CD4-positive, alpha-beta T cell treated with Interleukin-15 for 4 hours (primary cell): Measurements from ENCODE around the gene ING4.
"Not testable (repeated sequence)": the region's sequence is repeated elsewhere in the genome, so short reads cannot be mapped to it uniquely, and the experiment has no call there.

ENCODE experiments used
- DNase-seq: peaks from one replicate; pipeline ENCODE4 v3.0.0-alpha.2; 2020; ENCODE audit warnings: low spot score

The ING4 gene

DNA sequence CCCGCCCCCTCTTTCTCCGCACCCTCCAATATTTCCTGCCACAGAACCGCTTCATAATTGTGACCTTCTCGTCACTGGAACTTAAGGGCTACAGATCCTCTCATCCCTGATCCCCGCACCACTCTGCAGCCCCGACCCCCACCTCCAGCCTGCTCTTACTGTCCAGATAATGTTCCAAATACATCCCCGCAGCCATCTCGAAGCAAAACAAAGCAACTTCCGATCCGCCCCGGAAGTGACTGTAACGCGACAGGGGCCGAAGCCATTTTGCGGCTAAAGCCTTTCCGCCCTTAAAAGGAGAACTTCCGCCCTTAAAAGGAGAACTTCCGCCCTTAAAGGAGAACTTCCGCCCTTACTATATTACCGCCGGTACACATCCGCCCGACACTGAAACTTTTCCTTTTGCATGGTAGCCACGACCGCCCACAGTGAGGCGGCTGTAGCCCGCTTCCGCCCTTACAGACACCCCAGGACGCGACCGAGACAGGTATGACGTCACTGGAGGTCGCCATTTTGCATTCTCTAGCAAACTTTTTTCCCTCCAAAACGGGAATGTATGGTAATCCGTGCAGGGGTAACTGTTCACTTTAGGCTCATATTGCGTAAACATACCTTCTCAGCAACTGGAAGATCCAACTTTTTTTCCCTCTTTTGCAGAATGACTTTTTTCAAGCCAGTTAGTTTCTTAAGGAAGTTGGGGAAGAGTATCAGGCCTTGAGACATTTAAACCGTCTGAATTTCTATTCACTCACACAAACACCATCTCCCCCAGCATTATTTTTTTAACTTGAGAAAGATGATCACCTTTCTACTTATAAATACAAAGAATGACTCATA lies at the start of gene ING4:
Gene ING4, minus strand, starts transcription at position 214 of the 837 bp plus-strand sequence. Its CDS starts 18 bp downstream, at position 196.
- DNase-seq = peak; percentile 98

DNA sequence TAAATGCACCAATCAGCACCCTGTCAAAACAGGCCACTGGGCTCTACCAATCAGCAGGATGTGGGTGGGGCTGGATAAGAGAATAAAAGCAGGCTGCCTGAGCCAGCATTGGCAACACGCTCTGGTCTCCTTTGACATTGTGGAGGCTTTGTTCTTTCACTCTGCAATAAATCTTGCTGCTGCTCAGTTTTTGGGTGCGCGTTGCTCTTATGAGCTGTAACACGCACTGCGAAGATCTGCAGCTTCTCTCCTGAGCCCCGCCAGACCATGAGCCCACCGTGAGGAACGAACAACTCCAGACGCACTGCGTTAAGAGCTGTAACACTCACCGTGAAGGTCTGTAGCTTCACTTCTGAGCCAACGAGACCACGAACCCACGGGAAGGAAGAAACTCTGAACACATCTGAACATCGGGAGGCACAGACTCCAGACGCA lies 46.1 kb upstream of the ING4 start:
- DNase-seq = no peak

GRCh38 chr12:6708351-6708750 lies 45.4 kb upstream of the ING4 start:
- not testable (repeated sequence) for DNase-seq

GRCh38 chr12:6703631-6704030 lies 40.7 kb upstream of the ING4 start:
- no peak for DNase-seq

GRCh38 chr12:6701078-6701768 lies 38.3 kb upstream of the ING4 start:
- DNase-seq = no peak

- peak; percentile 31 for DNase-seq
Observed at GRCh38 chr12:6700646-6701051, 37.7 kb upstream of the ING4 start, which contains the start of gene PIANP. Gene PIANP (minus strand): TSS chr12:6700815. CDS start chr12:6698061, 2,754 bp downstream.

GRCh38 chr12:6699989-6700645 lies 37.2 kb upstream of the ING4 start:
- DNase-seq = no peak

DNA sequence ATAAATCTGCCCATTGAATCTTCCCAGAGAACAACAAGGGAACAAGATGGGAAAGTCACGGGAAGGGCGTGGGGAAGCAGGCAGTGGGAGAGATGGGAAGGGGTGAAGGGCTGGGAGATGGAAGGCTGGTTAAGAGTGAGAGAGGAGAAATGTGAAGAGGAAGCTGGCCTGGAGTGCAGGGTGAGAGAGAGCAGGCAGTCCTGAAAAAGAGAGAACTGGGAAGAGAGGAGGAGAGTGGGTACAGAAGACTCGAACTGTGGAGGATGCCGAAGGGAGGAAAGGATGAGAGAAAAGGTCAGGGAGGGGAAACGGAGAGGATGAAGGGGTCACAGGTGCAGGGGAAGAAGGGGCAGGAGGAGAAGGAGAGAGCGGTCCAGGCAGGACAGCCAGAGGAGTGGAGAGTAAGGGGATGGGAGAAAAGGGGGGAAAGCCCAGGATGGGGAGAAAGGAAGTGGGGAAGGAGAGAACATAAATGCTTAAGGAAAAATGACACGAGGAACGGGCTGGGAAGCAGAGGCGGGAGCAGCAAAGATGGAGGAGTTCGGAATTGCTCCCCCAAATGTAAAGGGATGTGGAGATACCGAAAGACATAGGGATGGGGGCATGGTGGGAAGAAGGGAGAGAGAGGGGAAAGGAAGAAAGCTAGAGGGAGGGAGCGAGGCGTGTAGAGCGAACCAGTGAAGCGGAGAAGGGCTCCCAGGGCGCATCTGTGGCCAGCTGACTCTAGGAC lies 36.5 kb upstream of the ING4 start:
- no peak for DNase-seq

DNA sequence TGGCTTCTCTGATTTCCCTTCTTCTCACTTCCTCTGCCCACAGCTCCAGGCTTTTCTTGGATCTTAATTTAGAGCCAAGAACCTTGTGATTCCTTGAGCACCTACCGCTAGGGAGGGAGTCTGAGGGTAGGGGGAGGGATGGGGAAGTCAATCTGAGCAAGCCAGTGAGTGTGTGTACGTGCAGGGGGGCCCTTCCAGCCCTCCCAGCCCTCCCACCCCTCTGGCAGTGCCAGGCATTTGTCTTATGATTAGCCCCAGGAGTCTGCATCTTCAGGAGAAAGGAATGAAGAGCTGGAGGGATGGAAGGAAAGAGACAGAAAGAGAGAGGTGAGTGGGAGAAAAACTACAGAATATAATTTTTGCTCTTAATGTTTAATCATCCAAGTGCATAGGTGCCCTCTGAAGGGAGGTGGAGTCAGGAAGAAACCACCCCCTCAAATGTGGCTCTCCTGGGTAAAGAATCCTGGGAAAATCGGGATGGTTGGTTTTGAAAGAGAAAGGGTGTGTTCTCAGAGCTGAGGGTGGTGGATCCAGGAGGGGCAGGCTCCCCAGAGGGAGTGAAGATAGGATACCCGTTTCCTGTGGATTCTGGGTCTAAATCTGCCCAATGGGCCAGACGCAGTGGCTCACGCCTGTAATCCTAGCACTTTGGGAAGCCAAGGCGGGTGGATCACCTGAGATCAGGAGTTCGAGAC lies 35.6 kb upstream of the ING4 start:
- DNase-seq = no peak

GRCh38 chr12:6697584-6698351 lies 34.8 kb upstream of the ING4 start:
- DNase-seq = no peak

- DNase-seq = no peak
Observed at GRCh38 chr12:6696690-6697583, 34.0 kb upstream of the ING4 start.

DNA sequence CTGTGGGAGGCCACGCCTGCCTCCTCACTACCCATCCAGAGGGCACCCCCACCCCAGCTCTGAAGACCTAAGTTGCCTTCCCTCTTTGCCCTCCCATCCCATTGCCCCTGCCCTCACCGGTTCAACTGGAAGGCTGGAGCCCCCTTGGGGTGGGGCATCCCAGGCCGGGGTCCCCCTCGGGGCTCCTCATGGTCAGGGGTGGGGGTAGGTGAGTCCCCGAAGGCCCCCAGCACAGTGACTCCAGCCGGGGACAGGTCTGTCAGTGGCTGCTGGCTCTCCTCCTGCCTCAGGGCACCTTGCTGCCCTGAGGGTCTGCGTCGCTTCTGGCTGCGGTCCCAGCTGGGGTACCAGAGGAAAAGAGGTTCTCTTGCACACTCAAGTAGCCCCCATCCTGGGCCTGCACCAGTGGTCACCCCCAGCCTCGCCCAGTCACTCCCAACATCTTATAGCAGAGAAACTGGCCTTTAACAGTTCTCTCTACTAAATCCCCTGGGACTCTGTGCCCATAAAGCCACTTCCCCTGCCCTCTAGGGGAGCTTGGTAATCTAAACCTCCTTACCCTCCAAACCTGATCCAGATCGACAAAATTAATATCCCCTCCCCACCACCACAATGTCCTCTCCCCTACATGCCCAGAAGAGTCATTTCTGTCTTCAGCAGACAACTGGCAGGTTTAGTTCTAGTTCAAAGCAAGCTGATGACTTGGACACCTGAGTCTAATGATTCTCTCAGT lies 32.6 kb upstream of the ING4 start:
- no peak for DNase-seq

GRCh38 chr12:6694701-6695100 lies 31.8 kb upstream of the ING4 start:
- no peak for DNase-seq

DNA sequence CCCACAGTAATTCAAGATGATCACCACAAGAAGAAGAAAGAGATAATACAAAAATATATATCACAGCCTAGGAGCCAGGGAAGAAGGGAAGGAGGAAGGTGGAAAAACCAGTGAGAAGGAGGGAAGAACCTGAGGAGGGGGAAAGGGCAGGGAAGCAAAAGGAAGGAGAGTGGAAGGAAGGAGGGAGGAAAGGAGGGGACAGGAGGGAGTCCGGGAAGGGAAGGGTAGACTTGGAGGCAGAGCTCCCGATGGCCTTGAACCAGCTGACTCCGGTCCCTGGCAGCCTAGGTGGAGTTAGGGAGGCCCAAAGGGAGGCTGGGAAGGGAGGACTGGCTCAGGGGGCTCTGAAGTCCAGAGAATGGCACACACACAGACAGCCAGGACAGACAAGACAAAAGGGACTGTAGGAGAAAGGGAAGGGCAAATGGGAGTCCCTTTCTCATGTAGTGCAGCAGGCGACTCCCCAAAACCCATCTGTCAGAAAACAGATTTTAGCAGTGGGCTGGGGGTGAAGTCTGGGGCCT lies 31.0 kb upstream of the ING4 start:
- DNase-seq = no peak

GRCh38 chr12:6692888-6693287 lies 30.0 kb upstream of the ING4 start:
- DNase-seq = no peak

- no peak for DNase-seq
Observed at GRCh38 chr12:6691473-6691872, 28.6 kb upstream of the ING4 start.

DNA sequence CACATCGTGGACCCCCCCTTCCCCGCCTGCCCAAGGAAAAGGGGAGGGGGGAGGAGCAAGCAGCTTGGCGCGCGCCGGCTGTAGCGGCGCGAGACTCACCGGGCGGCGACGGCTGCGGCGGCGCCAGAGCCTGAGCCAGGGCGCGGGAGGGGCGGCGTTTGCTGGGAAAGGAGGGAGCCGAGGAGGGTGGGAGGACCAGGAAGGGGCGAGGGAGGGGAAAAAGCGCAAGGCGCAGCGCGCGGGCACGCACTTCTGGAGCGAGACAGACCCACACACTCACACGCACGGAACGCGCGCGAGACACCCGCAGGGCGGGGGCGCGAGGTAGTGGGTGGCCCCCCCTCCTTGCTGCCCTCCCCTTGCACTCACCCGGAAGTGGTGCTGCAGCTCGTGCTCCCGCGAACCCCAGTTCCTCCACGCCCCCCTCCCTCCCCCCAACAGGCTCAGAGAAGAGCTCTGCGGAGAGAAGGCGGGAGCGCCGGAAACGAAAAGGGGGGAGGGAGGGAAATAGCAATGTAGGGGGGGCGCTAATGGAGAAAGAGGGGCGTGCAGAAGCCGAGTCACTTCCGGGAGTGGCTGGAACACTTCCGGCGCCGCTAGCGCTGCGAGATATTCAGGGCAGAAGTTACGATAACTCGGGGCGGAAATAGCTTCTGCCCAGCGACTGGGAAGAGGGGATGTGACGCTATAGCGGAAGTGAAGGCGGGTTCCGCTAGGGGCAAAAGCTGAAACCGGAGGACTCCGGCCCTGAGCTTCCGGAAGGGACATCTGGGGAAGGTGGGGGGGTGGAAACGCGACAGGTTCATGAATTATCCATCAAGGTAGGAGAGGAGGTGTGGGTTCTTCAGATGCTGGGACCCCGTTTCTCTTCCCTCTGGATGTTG lies 26.3 kb upstream of the ING4 start, which contains the start of gene ZNF384:
Gene ZNF384, minus strand, starts transcription at position 377 of the 884 bp plus-strand sequence. CDS start 9,855 bp downstream, outside the sequence.
- peak; percentile 98 for DNase-seq
